Measurements from ENCODE around the gene MYCL. TPM values are rescaled to one million over a fixed set of nuclear protein-coding genes. Genes with fewer than 3 reads are reported as not detected.

The MYCL gene
- polyA plus RNA-seq, 3 donors = 24.8 to 84.0 (median 74.7) TPM

DNA sequence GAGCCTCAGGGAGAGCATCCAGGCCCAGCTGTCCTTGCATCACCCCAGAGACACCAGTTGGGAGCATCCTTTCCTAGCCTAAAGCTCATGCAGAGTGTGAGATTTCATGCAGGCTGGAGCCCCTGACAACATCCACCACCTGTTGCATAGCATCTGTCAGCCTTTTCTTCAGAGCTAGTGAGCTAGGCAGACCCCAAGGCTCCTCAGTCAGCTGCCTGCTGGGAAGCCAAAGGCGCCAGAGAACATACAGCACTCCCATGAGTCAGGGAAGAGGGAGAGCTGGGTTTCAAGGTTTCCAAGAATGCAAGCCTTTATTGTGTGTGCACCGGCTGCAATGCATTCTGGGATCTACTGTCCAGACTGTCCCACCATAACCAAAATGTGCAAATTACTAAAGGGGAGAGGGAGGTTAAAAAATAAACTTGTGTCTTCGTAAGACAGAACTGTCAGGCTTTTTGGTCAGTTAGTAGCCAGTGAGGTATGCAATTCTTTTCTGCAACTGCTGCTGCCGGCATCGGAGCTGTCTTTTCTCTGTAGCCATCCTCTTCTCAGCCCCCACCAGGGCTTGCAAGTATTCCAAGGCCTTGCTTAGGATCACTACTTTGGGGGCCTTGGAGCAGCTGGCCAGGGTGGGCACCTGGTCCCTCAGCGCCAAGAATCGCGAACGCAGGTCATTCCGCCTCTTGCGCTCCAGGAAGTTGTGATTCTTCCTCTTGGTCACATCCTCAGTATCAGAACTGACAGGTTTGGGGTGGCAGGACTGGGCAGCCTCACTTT is 4.6 kb downstream of the MYCL start:
- peaks cover 78% of the 10 kb centered on the region for H3K79me2 ChIP-seq (ENCODE audit: insufficient read depth, low read length)
- no peak for DNase-seq
- WGBS (ENCODE audit: insufficient coverage) = 96% methylated on average over 5 of the region's 11 CpGs
- H3K27me3 ChIP-seq (ENCODE audit: control insufficient read depth in 2 of 2, insufficient read depth in 2 of 2, low read length in 2 of 2) = no peaks in the 10 kb centered on the region
- peaks cover 84% of the 10 kb centered on the region for H3K4me1 Mint-ChIP-seq
- H3K27ac Mint-ChIP-seq = peak overlapping the region in 2 of 7 donors; percentile 28 to 30
- H3K9ac ChIP-seq (ENCODE audit: insufficient read depth, low read length, poor library complexity, severe bottlenecking) = no peak overlapping the region
- H3K4me3 ChIP-seq (replicated peaks in 1 of 3; ENCODE audit: low read depth in 2 of 3, low read length in 3 of 3) = no peak overlapping the region
- H3K4me3 Mint-ChIP-seq = no peak overlapping the region
- H3K9me3 ChIP-seq (replicated peaks in 1 of 2; ENCODE audit: control insufficient read depth in 1 of 2, insufficient read depth in 1 of 2, low read length in 2 of 2) = no peaks in the 10 kb centered on the region
- peaks cover 31 to 35% of the 10 kb centered on the region in 2 donors for H3K36me3 ChIP-seq (replicated peaks in 1 of 2; ENCODE audit: control insufficient read depth in 1 of 2, insufficient read depth in 2 of 2, low read length in 2 of 2)
- H2AFZ ChIP-seq (ENCODE audit: insufficient read depth, low read depth, low read length, poor library complexity, severe bottlenecking) = no peak overlapping the region
- H3K36me3 Mint-ChIP-seq = peaks cover 38 to 48% of the 10 kb centered on the region in 2 donors
- H3K4me1 ChIP-seq (ENCODE audit: control insufficient read depth in 1 of 2, insufficient read depth in 2 of 2, low read length in 2 of 2) = peaks cover 85 to 89% of the 10 kb centered on the region in 2 donors
- H3K27ac ChIP-seq (ENCODE audit: low read depth in 1 of 2, low read length in 2 of 2) = no peak overlapping the region
- TF ChIP-seq, protein P1, sequence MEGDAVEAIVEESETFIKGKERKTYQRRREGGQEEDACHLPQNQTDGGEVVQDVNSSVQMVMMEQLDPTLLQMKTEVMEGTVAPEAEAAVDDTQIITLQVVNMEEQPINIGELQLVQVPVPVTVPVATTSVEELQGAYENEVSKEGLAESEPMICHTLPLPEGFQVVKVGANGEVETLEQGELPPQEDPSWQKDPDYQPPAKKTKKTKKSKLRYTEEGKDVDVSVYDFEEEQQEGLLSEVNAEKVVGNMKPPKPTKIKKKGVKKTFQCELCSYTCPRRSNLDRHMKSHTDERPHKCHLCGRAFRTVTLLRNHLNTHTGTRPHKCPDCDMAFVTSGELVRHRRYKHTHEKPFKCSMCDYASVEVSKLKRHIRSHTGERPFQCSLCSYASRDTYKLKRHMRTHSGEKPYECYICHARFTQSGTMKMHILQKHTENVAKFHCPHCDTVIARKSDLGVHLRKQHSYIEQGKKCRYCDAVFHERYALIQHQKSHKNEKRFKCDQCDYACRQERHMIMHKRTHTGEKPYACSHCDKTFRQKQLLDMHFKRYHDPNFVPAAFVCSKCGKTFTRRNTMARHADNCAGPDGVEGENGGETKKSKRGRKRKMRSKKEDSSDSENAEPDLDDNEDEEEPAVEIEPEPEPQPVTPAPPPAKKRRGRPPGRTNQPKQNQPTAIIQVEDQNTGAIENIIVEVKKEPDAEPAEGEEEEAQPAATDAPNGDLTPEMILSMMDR (IDR thresholded peaks at IDR 0.05) = no peak
- H3K27me3 Mint-ChIP-seq (ENCODE audit: low read depth in 3 of 3) = peaks cover 0 to 10% (median 0%) of the 10 kb centered on the region in 3 donors
- H3K4me2 ChIP-seq (replicated peaks; ENCODE audit: extremely low read depth, low read length, poor library complexity, severe bottlenecking) = no peak overlapping the region
- intact Hi-C loops (cut with micrococcal nuclease) = no loop called here
- H3K9me3 Mint-ChIP-seq = no peaks in the 10 kb centered on the region
- H4K20me1 ChIP-seq (ENCODE audit: insufficient read depth, low read length) = peaks cover 73% of the 10 kb centered on the region

DNA sequence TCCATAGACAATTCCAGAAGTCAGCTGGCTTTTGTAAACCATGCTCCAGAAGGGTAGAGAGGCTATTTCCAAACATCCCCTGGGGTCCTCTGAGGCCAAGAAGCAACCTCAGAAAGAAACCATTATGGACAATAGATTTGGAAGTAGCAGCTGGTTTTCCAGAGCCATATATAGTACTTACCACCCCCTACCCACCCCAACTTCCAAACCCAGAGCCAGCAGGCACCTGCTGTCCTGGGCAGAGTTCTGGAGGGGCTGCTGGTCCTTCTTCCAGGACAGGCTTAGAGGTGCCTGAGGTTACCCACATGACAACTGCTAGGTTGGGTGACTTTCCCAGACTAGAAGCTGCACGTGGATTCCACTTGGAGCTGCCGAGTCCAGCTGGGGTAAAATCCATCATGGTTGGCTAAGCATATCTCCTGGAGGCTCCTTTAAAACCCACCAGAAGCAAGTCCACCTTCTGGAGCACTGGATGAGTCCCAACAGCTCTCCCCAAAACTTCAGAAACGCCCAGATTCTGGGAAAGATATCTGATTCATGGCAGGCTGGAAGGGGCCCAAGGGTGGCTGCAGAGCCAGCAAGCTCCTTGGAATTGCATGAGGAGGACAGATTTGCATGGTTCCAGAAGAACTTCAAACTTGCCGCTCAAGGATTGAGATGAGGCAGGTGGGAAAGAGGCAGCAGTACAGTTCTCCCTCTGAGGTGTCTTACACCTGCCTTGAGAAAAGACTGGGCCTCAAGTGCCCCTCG is 5.8 kb downstream of the MYCL start:
- Mint-ChIP-seq H3K27ac (peak overlapping the region in 2 of 7 donors; percentile 23 to 41), H3K4me1 (peaks cover 96% of the 10 kb centered on the region), H3K27me3 (ENCODE audit: low read depth in 3 of 3) (peaks cover 0 to 10% (median 0%) of the 10 kb centered on the region in 3 donors), H3K36me3 (peaks cover 38 to 48% of the 10 kb centered on the region in 2 donors), H3K4me3 (no peak overlapping the region), H3K9me3 (no peaks in the 10 kb centered on the region)
- Histone ChIP-seq H3K9ac (ENCODE audit: insufficient read depth, low read length, poor library complexity, severe bottlenecking) (no peak overlapping the region), H4K20me1 (ENCODE audit: insufficient read depth, low read length) (peaks cover 72% of the 10 kb centered on the region), H3K27me3 (ENCODE audit: control insufficient read depth in 2 of 2, insufficient read depth in 2 of 2, low read length in 2 of 2) (no peaks in the 10 kb centered on the region), H3K79me2 (ENCODE audit: insufficient read depth, low read length) (peaks cover 74% of the 10 kb centered on the region), H3K9me3 (replicated peaks in 1 of 2; ENCODE audit: control insufficient read depth in 1 of 2, insufficient read depth in 1 of 2, low read length in 2 of 2) (no peaks in the 10 kb centered on the region), H3K4me3 (replicated peaks in 1 of 3; ENCODE audit: low read depth in 2 of 3, low read length in 3 of 3) (peak overlapping the region in 1 of 3 experiments; percentile 33), H3K27ac (ENCODE audit: low read depth in 1 of 2, low read length in 2 of 2) (no peak overlapping the region), H3K4me2 (replicated peaks; ENCODE audit: extremely low read depth, low read length, poor library complexity, severe bottlenecking) (peak overlapping the region; percentile 27), H3K36me3 (replicated peaks in 1 of 2; ENCODE audit: control insufficient read depth in 1 of 2, insufficient read depth in 2 of 2, low read length in 2 of 2) (peaks cover 31 to 35% of the 10 kb centered on the region in 2 donors), H3K4me1 (ENCODE audit: control insufficient read depth in 1 of 2, insufficient read depth in 2 of 2, low read length in 2 of 2) (peaks cover 97 to 98% of the 10 kb centered on the region in 2 donors), H2AFZ (ENCODE audit: insufficient read depth, low read depth, low read length, poor library complexity, severe bottlenecking) (no peak overlapping the region)
- TF ChIP-seq, protein P1 (IDR thresholded peaks at IDR 0.05) = no peak
- intact Hi-C loops (cut with micrococcal nuclease) = no loop called here
- DNase-seq = no peak
- WGBS (ENCODE audit: insufficient coverage) = 97% methylated on average over 3 of the region's 5 CpGs
